Mesodermal cell (in vitro differentiated cells): ENCODE results near the gene MEX3D.
A peak's percentile ranks its signal among the peaks of the same experiment; 100 is the strongest.
"Not testable (repeated sequence)": the region's sequence is repeated elsewhere in the genome, so short reads cannot be mapped to it uniquely, and the experiment has no call there.

Source experiments
- H3K27ac ChIP-seq: 2 replicates; pipeline ENCODE4 v1.7.0; 2013; ENCODE audit warnings: mild to moderate bottlenecking, low read depth, low read length, moderate library complexity; ENCODE audit not compliant: severe bottlenecking
- H3K36me3 ChIP-seq: 2 replicates; pipeline ENCODE4 v1.7.1; 2013; ENCODE audit warnings: mild to moderate bottlenecking, low read length, moderate library complexity; ENCODE audit not compliant: control insufficient read depth, insufficient read depth
- H3K4me1 ChIP-seq: one replicate; pipeline ENCODE4 v1.7.1; 2013; ENCODE audit warnings: mild to moderate bottlenecking, low read length; ENCODE audit not compliant: insufficient read depth, control insufficient read depth, poor library complexity, severe bottlenecking
- H3K4me3 ChIP-seq: 2 replicates; pipeline ENCODE4 v1.7.0; 2013; ENCODE audit warnings: low read length, control low read depth, mild to moderate bottlenecking; ENCODE audit not compliant: insufficient read depth, poor library complexity, severe bottlenecking; ENCODE audit errors: extremely low read depth
- H3K9me3 ChIP-seq: 2 replicates; pipeline ENCODE4 v1.7.1; 2013; ENCODE audit warnings: mild to moderate bottlenecking, low read length, moderate library complexity; ENCODE audit not compliant: control insufficient read depth
- WGBS, 2 experiments: methylation state at CpG; one replicate each; pipeline ENCODE4 v1.1.5; 2013; ENCODE audit warnings: missing lambda C conversion rate in 2 of 2; ENCODE audit not compliant: insufficient coverage in 2 of 2; 5-methylcytosine and 5-hydroxymethylcytosine counted together

Gene MEX3D

DNA sequence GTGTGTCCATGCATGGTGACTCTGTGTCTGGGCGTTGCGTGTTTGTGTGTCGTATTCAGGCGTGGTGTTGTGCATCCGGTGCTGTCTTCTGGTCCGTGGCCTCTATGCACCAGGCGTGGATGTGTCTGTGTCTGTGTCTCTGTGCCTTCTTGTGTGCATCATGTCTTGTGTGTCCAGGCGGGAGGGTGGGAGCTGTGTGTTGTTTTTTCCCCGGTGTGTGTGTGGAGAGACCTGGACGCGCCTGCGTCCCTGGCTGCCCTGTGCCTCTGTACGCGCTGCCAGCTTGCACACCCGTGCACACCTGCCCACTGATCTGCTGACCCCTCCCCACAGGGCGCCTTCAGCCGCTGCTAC, 43.2 kb downstream of the MEX3D start:
- Histone ChIP-seq H3K36me3 (no peaks in the 10 kb centered on the region), H3K4me3 (no peak overlapping the region), H3K27ac (no peak overlapping the region), H3K4me1 (no peaks in the 10 kb centered on the region), H3K9me3 (no peaks in the 10 kb centered on the region)
- 69 to 79% methylated on average over 16 of the region's 17 CpGs for WGBS, 2 experiments

DNA sequence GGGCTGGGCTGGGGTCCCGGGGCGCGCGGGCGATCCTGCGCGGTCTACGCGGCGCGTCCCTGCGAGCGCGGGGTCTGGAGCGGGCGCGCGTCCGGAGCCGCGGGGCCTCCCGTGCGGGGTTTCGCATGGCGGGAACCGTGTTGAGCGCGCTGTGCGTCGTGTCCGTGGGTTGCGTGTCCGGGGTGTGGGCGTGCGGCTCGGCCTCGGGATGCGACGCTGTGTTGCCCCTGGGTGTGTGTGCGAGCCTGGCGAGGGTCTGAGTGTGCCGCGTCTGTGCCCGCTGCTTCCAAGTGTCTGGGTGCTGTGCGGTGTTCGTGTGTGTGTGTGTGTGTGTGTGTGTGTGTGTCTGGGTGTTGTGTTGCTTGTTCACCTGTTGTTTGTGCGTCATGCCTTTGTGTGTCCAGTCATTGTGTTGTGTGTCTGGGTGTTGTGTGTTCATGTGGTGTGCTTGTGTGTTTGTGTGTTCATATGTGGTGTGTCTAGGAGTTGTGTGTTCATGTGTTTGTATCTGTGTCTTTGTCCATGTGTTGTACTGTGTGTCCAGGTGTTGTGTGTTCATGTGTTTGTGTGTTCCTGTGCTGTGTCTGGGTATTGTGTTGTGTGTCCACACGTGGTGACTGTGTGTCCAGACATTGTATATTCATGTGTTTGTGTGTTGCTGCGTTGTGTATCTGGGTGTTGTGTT, 43.7 kb downstream of the MEX3D start:
- Histone ChIP-seq H3K36me3 (no peaks in the 10 kb centered on the region), H3K4me1 (no peaks in the 10 kb centered on the region), H3K4me3 (peak overlapping the region; percentile 2), H3K27ac (no peak overlapping the region), H3K9me3 (no peaks in the 10 kb centered on the region)
- 19 to 22% methylated on average over 25 to 31 of the region's 49 CpGs for WGBS, 2 experiments

DNA sequence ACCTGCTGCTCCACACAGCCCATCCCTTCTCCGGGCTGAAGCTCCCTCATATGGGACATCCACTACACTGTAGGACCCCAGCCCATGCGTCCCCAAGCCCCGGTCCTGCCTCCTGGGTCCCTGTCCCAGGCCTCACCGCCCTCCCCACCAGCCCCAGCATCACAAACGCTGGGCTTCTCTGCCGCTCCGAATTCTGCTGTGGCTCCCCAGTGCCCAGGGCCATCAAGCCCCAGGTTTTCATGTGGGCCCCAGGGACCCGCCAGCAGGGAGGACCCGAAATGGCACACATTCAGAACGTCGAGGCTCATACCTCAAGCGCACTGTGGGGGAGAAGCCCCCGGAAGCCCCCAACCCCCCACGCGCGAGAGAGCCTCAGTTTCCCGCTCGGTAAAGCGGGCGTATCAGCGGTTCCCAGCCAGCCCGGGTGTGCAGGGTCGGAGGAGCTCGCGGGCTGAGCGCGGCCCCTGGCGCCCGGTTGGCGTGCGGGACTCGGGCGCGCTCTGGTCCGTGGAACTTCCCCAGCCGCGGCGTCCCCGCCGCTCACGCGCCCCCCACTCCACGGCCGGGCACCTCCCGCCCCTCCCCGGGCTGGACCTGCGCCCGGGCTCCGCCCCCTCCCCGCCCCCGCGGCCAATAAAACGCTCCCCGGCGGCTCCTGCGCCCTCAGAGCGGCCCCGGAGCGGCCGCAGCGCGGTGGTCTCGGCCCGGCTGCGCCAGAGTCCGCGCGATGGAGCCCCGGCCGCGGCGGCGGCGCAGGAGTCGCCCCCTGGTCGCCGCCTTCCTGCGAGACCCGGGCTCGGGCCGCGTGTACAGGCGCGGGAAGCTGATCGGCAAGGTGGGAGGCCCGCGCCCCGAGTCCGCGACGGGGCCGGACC, 44.5 kb downstream of the MEX3D start, which contains the start of gene PLK5:
TSS of gene PLK5 (plus strand) at position 666 of the 875 bp plus-strand sequence. CDS start 2,920 bp downstream, outside the sequence.
- Histone ChIP-seq H3K36me3 (no peaks in the 10 kb centered on the region), H3K4me3 (peak within 1 kb of the TSS; percentile 2), H3K9me3 (no peaks in the 10 kb centered on the region), H3K27ac (no peak within 1 kb of the TSS), H3K4me1 (no peaks in the 10 kb centered on the region)
- 11 to 20% methylated on average over 47 to 60 of the region's 92 CpGs for WGBS, 2 experiments

DNA sequence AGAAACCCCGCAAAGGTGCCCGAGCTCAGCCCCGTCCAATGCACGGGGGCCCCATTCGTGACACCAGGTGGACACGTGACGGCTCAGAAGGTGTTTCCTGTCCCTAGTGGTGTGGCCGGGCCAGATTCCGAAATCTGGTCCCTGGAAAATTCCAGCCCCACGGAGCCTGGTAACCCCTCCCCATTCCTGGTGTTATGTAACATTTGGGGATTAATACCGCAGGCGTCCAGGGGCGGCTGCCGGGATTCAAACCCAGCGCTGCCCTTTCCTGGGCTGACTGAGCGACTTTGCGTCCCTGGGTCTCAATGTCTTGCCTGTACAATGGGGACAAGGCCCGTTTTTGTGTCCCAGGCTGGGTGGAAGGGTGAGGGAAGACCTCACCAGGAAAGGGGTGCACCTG, 45.3 kb downstream of the MEX3D start:
- no peak overlapping the region for H3K4me3 ChIP-seq
- H3K36me3 ChIP-seq = no peaks in the 10 kb centered on the region
- H3K4me1 ChIP-seq = no peaks in the 10 kb centered on the region
- no peak overlapping the region for H3K27ac ChIP-seq
- no peaks in the 10 kb centered on the region for H3K9me3 ChIP-seq
- 75 to 82% methylated on average over 15 to 18 of the region's 18 CpGs for WGBS, 2 experiments

DNA sequence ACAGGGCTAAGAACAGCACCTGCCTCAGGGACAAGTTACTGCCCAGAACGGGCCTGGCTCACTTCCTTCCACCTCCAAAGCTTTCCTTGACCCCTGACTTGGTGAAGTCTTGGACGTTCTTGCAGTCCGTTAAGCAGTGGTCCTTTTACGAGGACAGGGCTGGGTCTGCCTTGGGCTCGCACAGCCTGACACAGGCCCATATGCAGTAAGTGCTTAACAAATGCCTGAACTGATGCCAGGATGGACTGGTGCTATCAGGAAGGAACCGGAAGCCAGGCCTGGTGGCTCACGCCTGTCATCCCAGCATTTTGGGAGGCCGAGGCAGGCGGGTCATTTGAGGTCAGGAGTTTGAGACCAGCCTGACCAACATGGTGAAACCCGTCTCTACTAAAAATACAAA, 46.1 kb downstream of the MEX3D start:
- Histone ChIP-seq H3K36me3 (no peaks in the 10 kb centered on the region), H3K9me3 (no peaks in the 10 kb centered on the region), H3K4me1 (no peaks in the 10 kb centered on the region), H3K4me3 (no peak overlapping the region), H3K27ac (no peak overlapping the region)
- WGBS, 2 experiments = 78 to 82% methylated on average over 8 to 9 of the region's 10 CpGs

DNA sequence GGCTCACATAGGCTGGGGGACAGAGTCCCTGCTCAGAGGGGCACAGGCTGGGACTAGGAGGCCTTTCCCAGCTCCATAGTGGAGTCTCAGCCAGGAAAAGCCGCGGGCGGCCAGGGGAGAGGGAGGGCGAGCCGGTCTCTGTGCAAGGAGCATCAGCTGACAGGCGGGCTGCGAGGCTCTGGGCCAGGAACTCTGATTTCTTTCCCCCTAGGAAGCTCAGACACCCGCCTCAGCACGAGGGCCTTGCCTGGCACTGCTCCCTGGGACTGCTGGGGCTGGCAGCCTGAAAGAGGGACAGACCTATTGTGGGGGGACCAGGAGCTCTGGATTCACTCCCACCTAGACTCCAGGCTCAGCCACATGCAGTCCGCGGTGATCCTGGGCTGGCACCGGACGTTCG, 46.5 kb downstream of the MEX3D start:
- Histone ChIP-seq H3K4me1 (no peaks in the 10 kb centered on the region), H3K36me3 (no peaks in the 10 kb centered on the region), H3K27ac (no peak overlapping the region), H3K4me3 (no peak overlapping the region), H3K9me3 (no peaks in the 10 kb centered on the region)
- WGBS, 2 experiments = 73 to 77% methylated on average over 11 to 13 of the region's 14 CpGs

DNA sequence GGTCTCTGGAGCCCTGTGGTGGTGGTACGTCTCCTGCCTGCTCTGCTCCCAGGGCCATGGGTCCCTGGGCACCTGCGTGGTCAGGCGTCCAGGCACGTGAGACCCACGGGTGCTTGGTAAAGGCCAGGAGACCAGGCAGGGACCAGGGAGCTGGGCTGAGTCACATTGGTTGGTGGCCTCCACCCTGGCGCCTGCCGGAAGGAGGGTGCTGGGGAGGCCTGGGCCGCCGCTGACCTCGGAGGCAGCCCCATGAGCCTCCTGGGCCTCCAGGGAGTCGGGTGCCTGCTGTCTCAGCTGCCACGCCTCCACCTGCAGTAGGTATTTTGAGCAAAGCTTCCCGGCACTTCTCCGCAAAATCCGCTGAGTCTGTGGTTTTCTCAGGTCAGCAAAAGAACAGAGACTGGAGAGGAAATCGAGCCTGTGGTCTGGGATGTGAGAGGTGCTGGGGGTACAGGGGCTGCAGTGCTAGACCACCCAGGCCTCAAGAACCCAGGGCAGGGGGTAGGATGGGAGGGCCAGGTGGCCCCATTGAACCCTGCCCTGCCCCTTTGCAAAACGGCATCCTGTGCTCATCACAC, 47.8 kb downstream of the MEX3D start:
- WGBS, 2 experiments = 74 to 75% methylated on average over 16 of the region's 17 CpGs

DNA sequence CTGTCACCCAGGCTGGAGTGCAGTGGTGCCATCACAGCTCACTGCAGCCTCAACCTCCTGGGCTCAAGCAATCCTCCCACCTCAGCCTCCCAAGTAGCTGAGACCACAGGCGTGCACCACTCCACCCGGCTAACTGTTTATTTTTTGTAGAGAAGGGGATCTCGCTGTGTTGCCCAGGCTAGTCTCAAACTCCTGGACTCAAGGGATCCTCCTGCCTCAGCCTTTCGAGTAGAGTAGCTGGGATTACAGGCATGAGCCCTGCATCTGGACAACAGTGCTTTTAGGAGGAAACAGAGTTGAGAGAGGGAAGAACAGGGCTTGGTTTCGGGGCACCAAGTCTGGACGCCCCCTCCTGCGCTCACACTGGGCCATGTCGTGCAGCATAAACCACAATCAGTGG, 48.3 kb downstream of the MEX3D start:
- H3K9me3 ChIP-seq, H3K4me3 ChIP-seq, H3K4me1 ChIP-seq, H3K36me3 ChIP-seq, H3K27ac ChIP-seq: not testable (repeated sequence)
- WGBS, 2 experiments = 75 to 87% methylated on average over 6 to 7 of the region's 8 CpGs

More for the DNA sequence above, 47.8 kb downstream of the MEX3D start:
- no peaks in the 10 kb centered on the region for H3K4me1 ChIP-seq
- H3K36me3 ChIP-seq = no peaks in the 10 kb centered on the region
- no peak overlapping the region for H3K27ac ChIP-seq
- no peaks in the 10 kb centered on the region for H3K9me3 ChIP-seq
- no peak overlapping the region for H3K4me3 ChIP-seq

DNA sequence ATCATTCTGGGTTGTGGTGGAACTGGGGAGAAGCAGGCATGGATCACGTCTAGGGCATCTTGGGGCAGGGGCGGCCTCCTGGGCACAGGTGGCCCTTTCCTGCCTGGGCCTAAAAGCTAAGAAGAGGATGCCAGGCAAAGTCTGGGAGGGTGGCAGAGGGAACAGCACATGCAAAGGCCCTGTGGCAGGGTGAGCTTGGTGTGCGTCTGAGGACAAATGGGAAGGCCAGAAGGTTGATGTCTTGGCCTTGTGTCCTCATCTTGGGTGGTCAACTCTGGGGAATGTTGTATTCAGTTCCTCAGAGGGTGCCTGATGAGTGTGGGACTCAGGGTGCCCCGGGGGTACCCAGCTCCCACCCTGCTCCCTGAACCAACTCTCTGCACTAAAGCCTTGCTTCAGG, 49.7 kb downstream of the MEX3D start:
- no peaks in the 10 kb centered on the region for H3K9me3 ChIP-seq
- no peaks in the 10 kb centered on the region for H3K4me1 ChIP-seq
- H3K36me3 ChIP-seq = no peaks in the 10 kb centered on the region
- no peak overlapping the region for H3K27ac ChIP-seq
- H3K4me3 ChIP-seq = no peak overlapping the region
- WGBS, 2 experiments = 82 to 86% methylated on average over 3 to 4 of the region's 4 CpGs

DNA sequence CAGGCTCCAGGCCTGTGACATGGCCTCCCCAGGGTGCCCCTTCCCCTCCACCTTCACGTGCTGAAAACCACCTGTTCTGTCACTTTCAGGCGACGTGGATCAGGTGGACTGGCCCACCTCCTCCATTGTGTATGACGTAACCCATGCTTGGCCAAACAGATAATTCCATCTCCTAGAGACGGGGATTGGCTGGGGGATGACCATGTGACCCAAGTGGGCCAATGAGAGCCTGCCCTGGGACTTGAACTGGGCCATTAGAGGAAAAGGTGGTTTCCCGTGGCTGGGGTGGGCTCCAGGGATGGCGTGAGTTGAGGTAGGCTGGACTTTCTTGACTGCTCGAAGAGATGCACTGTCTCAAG, 51.8 kb downstream of the MEX3D start:
- H3K4me1 ChIP-seq = no peaks in the 10 kb centered on the region
- no peak overlapping the region for H3K27ac ChIP-seq
- WGBS, 2 experiments = 75 to 76% methylated on average over 5 to 8 of the region's 8 CpGs
- no peaks in the 10 kb centered on the region for H3K36me3 ChIP-seq
- no peaks in the 10 kb centered on the region for H3K9me3 ChIP-seq
- no peak overlapping the region for H3K4me3 ChIP-seq
